HK-2 (cell line): Measurements from ENCODE around the gene SP140.
A peak's percentile ranks its signal among the peaks of the same experiment; 100 is the strongest.
"Not testable (repeated sequence)": the region's sequence is repeated elsewhere in the genome, so short reads cannot be mapped to it uniquely, and the experiment has no call there.

ENCODE experiments used
- DNase-seq: peaks from one replicate; pipeline ENCODE4 v3.0.0-alpha.2; 2018; ENCODE audit not compliant: unreplicated experiment

Gene SP140

GRCh38 chr2:230226051-230226551 is 565 bp downstream of the SP140 start:
- DNase-seq: no peak

GRCh38 chr2:230227216-230227615 is 1.7 kb downstream of the SP140 start:
- DNase-seq: no peak

- peak; percentile 67 for DNase-seq
Measured at GRCh38 chr2:230230087-230230486, 4.6 kb downstream of the SP140 start.

- DNase-seq: no peak
Measured at GRCh38 chr2:230230496-230231200, 5.1 kb downstream of the SP140 start.

- no peak for DNase-seq
Measured at GRCh38 chr2:230231251-230231650, 5.7 kb downstream of the SP140 start.

GRCh38 chr2:230234122-230234722 is 8.7 kb downstream of the SP140 start:
- DNase-seq: no peak

- no peak for DNase-seq
Measured at GRCh38 chr2:230234845-230235244, 9.3 kb downstream of the SP140 start.

GRCh38 chr2:230244211-230244610 is 18.7 kb downstream of the SP140 start:
- DNase-seq: no peak

- DNase-seq: no peak
Measured at GRCh38 chr2:230246206-230246605, 20.7 kb downstream of the SP140 start.

- DNase-seq: no peak
Measured at GRCh38 chr2:230250231-230250630, 24.7 kb downstream of the SP140 start.

GRCh38 chr2:230254152-230254881 is 28.8 kb downstream of the SP140 start:
- DNase-seq: no peak

GRCh38 chr2:230256733-230257332 is 31.3 kb downstream of the SP140 start:
- no peak for DNase-seq

- DNase-seq: no peak
Measured at GRCh38 chr2:230258483-230258882, 32.9 kb downstream of the SP140 start.

- DNase-seq: no peak
Measured at GRCh38 chr2:230262246-230262645, 36.7 kb downstream of the SP140 start.

- not testable (repeated sequence) for DNase-seq
Measured at GRCh38 chr2:230264945-230265344, 39.4 kb downstream of the SP140 start.

- DNase-seq: no peak
Measured at GRCh38 chr2:230266638-230267037, 41.1 kb downstream of the SP140 start.

GRCh38 chr2:230267059-230267458 is 41.5 kb downstream of the SP140 start:
- no peak for DNase-seq

GRCh38 chr2:230267556-230267955 is 42.0 kb downstream of the SP140 start:
- DNase-seq: no peak

GRCh38 chr2:230268606-230269243 is 43.2 kb downstream of the SP140 start:
- no peak for DNase-seq

- DNase-seq: no peak
Measured at GRCh38 chr2:230269715-230270114, 44.2 kb downstream of the SP140 start.

- DNase-seq: no peak
Measured at GRCh38 chr2:230282936-230283335, 57.4 kb downstream of the SP140 start.

- DNase-seq: no peak
Measured at GRCh38 chr2:230286048-230286447, 60.5 kb downstream of the SP140 start.
